ENCODE measurements around the gene SLC34A1. TPM values are rescaled to one million over a fixed set of nuclear protein-coding genes. Genes with fewer than 3 reads are reported as not detected.

Gene SLC34A1
- total RNA-seq, result not detected

GRCh38 chr5:177384134-177384533 lies at the start of gene SLC34A1:
Gene SLC34A1, plus strand, starts transcription at chr5:177384434. Its CDS starts 1,308 bp downstream, at chr5:177385742.
- no peaks in the 10 kb centered on the region for H3K9me3 ChIP-seq
- WGBS, result no CpG with 5 or more reads among the region's 4 CpGs
- intact Hi-C loops (cut with DNase I), result no loop called here
- no peaks in the 10 kb centered on the region for H3K36me3 ChIP-seq
- no peak within 1 kb of the TSS for H3K27ac ChIP-seq (replicated peaks in 1 of 4)
- peaks cover 5 to 14% (median 7%) of the 10 kb centered on the region in 4 donors for H3K4me1 ChIP-seq
- peaks cover 0 to 26% (median 0%) of the 10 kb centered on the region in 4 donors for H3K27me3 ChIP-seq
- DNase-seq (ENCODE audit: extremely low spot score), result no peak
- TF ChIP-seq EP300 (IDR thresholded peaks at IDR 0.05), result no peak
- no peak for TF ChIP-seq CTCF (IDR thresholded peaks at IDR 0.05)
- TF ChIP-seq POLR2AphosphoS5 (IDR thresholded peaks at IDR 0.05), result no peak
- no peak for TF ChIP-seq POLR2A (IDR thresholded peaks at IDR 0.05; ENCODE audit: low read depth)
- no peak within 1 kb of the TSS for H3K4me3 ChIP-seq

GRCh38 chr5:177334781-177335700 lies 49.2 kb upstream of the SLC34A1 start:
- H3K9me3 ChIP-seq, result no peaks in the 10 kb centered on the region
- H3K36me3 ChIP-seq, result peaks cover 73 to 98% (median 96%) of the 10 kb centered on the region in 4 donors
- H3K4me1 ChIP-seq, result peaks cover 0 to 16% (median 5%) of the 10 kb centered on the region in 4 donors
- no peak for TF ChIP-seq EP300 (IDR thresholded peaks at IDR 0.05)
- TF ChIP-seq CTCF (IDR thresholded peaks at IDR 0.05), result no peak
- no peak for TF ChIP-seq POLR2A (IDR thresholded peaks at IDR 0.05; ENCODE audit: low read depth)
- TF ChIP-seq POLR2AphosphoS5 (IDR thresholded peaks at IDR 0.05), result no peak
- intact Hi-C loops (cut with DNase I), result no loop called here
- WGBS, result 80% methylated on average over 16 of the region's 21 CpGs
- H3K27ac ChIP-seq (replicated peaks in 1 of 4), result no peak overlapping the region
- no peak overlapping the region for H3K4me3 ChIP-seq
- no peak for DNase-seq (ENCODE audit: extremely low spot score)
- H3K27me3 ChIP-seq, result no peaks in the 10 kb centered on the region

GRCh38 chr5:177335701-177336065 lies 48.6 kb upstream of the SLC34A1 start:
- DNase-seq (ENCODE audit: extremely low spot score), result no peak
- no peak overlapping the region for H3K27ac ChIP-seq (replicated peaks in 1 of 4)
- no peak overlapping the region for H3K4me3 ChIP-seq
- H3K9me3 ChIP-seq, result no peaks in the 10 kb centered on the region
- H3K36me3 ChIP-seq, result peaks cover 70 to 92% (median 91%) of the 10 kb centered on the region in 4 donors
- peaks cover 0 to 16% (median 5%) of the 10 kb centered on the region in 4 donors for H3K4me1 ChIP-seq
- intact Hi-C loops (cut with DNase I), result no loop called here
- TF ChIP-seq CTCF (IDR thresholded peaks at IDR 0.05), result no peak
- no peak for TF ChIP-seq POLR2A (IDR thresholded peaks at IDR 0.05; ENCODE audit: low read depth)
- TF ChIP-seq EP300 (IDR thresholded peaks at IDR 0.05), result no peak
- no peak for TF ChIP-seq POLR2AphosphoS5 (IDR thresholded peaks at IDR 0.05)
- H3K27me3 ChIP-seq, result no peaks in the 10 kb centered on the region
- 82% methylated on average over 7 of the region's 7 CpGs for WGBS

GRCh38 chr5:177336112-177336511 lies 48.1 kb upstream of the SLC34A1 start:
- intact Hi-C loops (cut with DNase I), result no loop called here
- H3K36me3 ChIP-seq, result peaks cover 65 to 87% (median 87%) of the 10 kb centered on the region in 4 donors
- H3K27ac ChIP-seq (replicated peaks in 1 of 4), result no peak overlapping the region
- peaks cover 0 to 16% (median 5%) of the 10 kb centered on the region in 4 donors for H3K4me1 ChIP-seq
- DNase-seq (ENCODE audit: extremely low spot score), result no peak
- H3K27me3 ChIP-seq, result no peaks in the 10 kb centered on the region
- no peaks in the 10 kb centered on the region for H3K9me3 ChIP-seq
- WGBS, result 70% methylated on average over 9 of the region's 12 CpGs
- no peak for TF ChIP-seq CTCF (IDR thresholded peaks at IDR 0.05)
- no peak for TF ChIP-seq POLR2A (IDR thresholded peaks at IDR 0.05; ENCODE audit: low read depth)
- no peak for TF ChIP-seq EP300 (IDR thresholded peaks at IDR 0.05)
- TF ChIP-seq POLR2AphosphoS5 (IDR thresholded peaks at IDR 0.05), result no peak
- no peak overlapping the region for H3K4me3 ChIP-seq

All from esophagus muscularis mucosa (tissue), 4 donors.